ENCODE results near the gene PDE7B. TPM values are rescaled to one million over a fixed set of nuclear protein-coding genes. Genes with fewer than 3 reads are reported as not detected.

PDE7B gene
- total RNA-seq, 1 experiment from 2014 or later = 0.03 TPM

DNA sequence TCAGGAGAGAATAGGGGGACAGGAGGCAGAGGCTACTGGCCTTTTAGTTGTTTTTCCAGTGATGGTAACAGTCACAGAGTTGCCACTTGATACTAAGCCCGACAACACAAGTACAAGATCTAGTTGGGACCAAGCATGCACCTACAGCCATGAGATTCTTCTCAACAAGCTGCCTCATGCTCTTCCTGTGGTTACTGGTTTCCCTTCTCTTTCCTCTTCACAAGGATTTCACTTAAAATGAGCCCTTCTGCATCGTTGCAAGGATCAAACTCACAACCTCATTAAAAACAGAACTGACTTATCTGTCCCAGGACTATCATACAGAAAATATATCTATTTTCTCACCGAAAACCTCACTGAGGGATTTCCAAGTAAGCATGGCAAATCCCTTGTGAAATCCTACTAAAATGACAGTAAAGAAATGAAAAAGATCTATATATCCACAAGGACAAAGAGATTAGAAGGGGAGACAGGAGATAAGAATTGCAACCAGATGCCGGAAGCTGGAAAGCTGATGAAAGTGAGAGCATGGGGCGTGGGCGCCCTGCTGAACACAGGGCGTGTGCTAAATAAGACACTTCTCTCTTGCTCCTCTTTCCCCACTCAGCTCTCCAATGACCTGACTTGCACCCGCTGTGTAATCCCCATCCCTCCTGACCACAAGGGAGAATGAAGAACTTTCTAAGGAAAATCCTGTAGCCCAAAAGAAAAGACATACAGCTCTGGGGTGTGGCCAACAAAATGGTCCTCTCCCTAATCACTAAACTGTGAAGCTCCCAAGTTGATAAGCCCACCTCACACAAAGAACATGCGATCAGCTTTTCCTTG, 385.2 kb downstream of the PDE7B start:
- no peaks in the 10 kb centered on the region for H3K9me3 ChIP-seq (ENCODE audit: control insufficient read depth, insufficient read depth, low read depth, low read length)
- peaks cover 8% of the 10 kb centered on the region; the same call in 1 of the 2 replicates for H3K36me3 ChIP-seq (ENCODE audit: control insufficient read depth, insufficient read depth, low read length)
- no peaks in the 10 kb centered on the region for H3K27me3 ChIP-seq (ENCODE audit: control insufficient read depth, insufficient read depth, low read length)
- H3K4me1 ChIP-seq (ENCODE audit: control insufficient read depth, insufficient read depth, low read length) = no peaks in the 10 kb centered on the region
- intact Hi-C loops (cut with micrococcal nuclease; ENCODE audit: unreplicated experiment) = no loop called here
- DNase-seq (ENCODE audit: low read depth, low spot score) = no peak
- no peak overlapping the region for H3K4me3 ChIP-seq (ENCODE audit: low read depth in 2 of 2, low read length in 2 of 2)
- ChIA-PET POLR2A (no interaction called here), CTCF (no interaction called here)
- in situ Hi-C loops (cut with HindIII; ENCODE audit: low pct_unique_long_range_greater_than_20kb, low sequenced_read_pairs) = no loop called here
- no TSS peak for BruUV-seq (replicated peaks)
- TF ChIP-seq CTCF (IDR thresholded peaks at IDR 0.05) = no peak
- TF ChIP-seq TCF7L2 (IDR thresholded peaks at IDR 0.05; ENCODE audit: low read depth, low read length) = no peak
- TF ChIP-seq, protein P1, sequence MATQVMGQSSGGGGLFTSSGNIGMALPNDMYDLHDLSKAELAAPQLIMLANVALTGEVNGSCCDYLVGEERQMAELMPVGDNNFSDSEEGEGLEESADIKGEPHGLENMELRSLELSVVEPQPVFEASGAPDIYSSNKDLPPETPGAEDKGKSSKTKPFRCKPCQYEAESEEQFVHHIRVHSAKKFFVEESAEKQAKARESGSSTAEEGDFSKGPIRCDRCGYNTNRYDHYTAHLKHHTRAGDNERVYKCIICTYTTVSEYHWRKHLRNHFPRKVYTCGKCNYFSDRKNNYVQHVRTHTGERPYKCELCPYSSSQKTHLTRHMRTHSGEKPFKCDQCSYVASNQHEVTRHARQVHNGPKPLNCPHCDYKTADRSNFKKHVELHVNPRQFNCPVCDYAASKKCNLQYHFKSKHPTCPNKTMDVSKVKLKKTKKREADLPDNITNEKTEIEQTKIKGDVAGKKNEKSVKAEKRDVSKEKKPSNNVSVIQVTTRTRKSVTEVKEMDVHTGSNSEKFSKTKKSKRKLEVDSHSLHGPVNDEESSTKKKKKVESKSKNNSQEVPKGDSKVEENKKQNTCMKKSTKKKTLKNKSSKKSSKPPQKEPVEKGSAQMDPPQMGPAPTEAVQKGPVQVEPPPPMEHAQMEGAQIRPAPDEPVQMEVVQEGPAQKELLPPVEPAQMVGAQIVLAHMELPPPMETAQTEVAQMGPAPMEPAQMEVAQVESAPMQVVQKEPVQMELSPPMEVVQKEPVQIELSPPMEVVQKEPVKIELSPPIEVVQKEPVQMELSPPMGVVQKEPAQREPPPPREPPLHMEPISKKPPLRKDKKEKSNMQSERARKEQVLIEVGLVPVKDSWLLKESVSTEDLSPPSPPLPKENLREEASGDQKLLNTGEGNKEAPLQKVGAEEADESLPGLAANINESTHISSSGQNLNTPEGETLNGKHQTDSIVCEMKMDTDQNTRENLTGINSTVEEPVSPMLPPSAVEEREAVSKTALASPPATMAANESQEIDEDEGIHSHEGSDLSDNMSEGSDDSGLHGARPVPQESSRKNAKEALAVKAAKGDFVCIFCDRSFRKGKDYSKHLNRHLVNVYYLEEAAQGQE (IDR thresholded peaks at IDR 0.05; ENCODE audit: insufficient read depth in 1 of 2, low read depth in 2 of 2, low read length in 1 of 2) = no peak
- no peak for TF ChIP-seq POLR2AphosphoS5 (IDR thresholded peaks at IDR 0.05; ENCODE audit: low read depth, low read length)
- H3K27ac ChIP-seq (ENCODE audit: low read length) = no peak overlapping the region
- ATAC-seq = no peak

GRCh38 chr6:136244061-136244616, 392.6 kb downstream of the PDE7B start:
- Histone ChIP-seq H3K4me1 (ENCODE audit: control insufficient read depth, insufficient read depth, low read length) (peaks cover 4% of the 10 kb centered on the region), H3K36me3 (ENCODE audit: control insufficient read depth, insufficient read depth, low read length) (peaks cover 13% of the 10 kb centered on the region; the same call in 1 of the 2 replicates), H3K9me3 (ENCODE audit: control insufficient read depth, insufficient read depth, low read depth, low read length) (no peaks in the 10 kb centered on the region), H3K27me3 (ENCODE audit: control insufficient read depth, insufficient read depth, low read length) (no peaks in the 10 kb centered on the region), H3K27ac (ENCODE audit: low read length) (no peak overlapping the region), H3K4me3 (ENCODE audit: low read depth in 2 of 2, low read length in 2 of 2) (no peak overlapping the region)
- DNase-seq (ENCODE audit: low read depth, low spot score) (no peak), ATAC-seq (no peak)
- ChIA-PET CTCF (no interaction called here), POLR2A (interaction anchor here (0.7 kb wide), 1 partner anchor 85 kb away, joined by 3 read pairs; no protein-coding TSS in a partner anchor)
- BruUV-seq (replicated peaks) = no TSS peak
- in situ Hi-C loops (cut with HindIII; ENCODE audit: low pct_unique_long_range_greater_than_20kb, low sequenced_read_pairs) = no loop called here
- intact Hi-C loops (cut with micrococcal nuclease; ENCODE audit: unreplicated experiment) = no loop called here
- TF ChIP-seq CTCF (IDR thresholded peaks at IDR 0.05) (no peak), SIN3A (IDR thresholded peaks at IDR 0.05; ENCODE audit: borderline replicate concordance, insufficient read depth, low read depth, low read length) (no peak), POLR2AphosphoS5 (IDR thresholded peaks at IDR 0.05; ENCODE audit: low read depth, low read length) (no peak), TCF7L2 (IDR thresholded peaks at IDR 0.05; ENCODE audit: low read depth, low read length) (no peak)
- TF ChIP-seq, protein P1 (IDR thresholded peaks at IDR 0.05; ENCODE audit: insufficient read depth in 1 of 2, low read depth in 2 of 2, low read length in 1 of 2) = no peak

Measured in Panc1 (cell line).